Esophagus muscularis mucosa (tissue), 4 donors: ENCODE results near the gene RASL11A. TPM values are rescaled to one million over a fixed set of nuclear protein-coding genes. Genes with fewer than 3 reads are reported as not detected.
"Not testable (repeated sequence)": the region's sequence is repeated elsewhere in the genome, so short reads cannot be mapped to it uniquely, and the experiment has no call there.

Experiments used
- DNase-seq: peaks from one replicate; pipeline ENCODE4 v3.0.0-alpha.2; 2017; ENCODE audit errors: extremely low spot score
- H3K27ac ChIP-seq, 4 donors: fragments of 200-600 bp; sonication (generic); replicated peaks in 1 of 4; 1 replicate in 3 of 4; 2 replicates in 1 of 4; pipeline ENCODE4 v1.5.1; 2016 to 2019; ENCODE audit warnings: mild to moderate bottlenecking in 1 of 4
- H3K27me3 ChIP-seq, 4 donors: fragments of 200-600 bp; sonication (generic); one replicate each; pipeline versions ENCODE4 v1.5.1 to v1.6.0; 2016 to 2019
- H3K36me3 ChIP-seq, 4 donors: fragments of 200-600 bp; sonication (generic); one replicate each; pipeline ENCODE4 v1.5.1; 2016 to 2019
- H3K4me1 ChIP-seq, 4 donors: fragments of 200-600 bp; sonication (generic); one replicate each; pipeline ENCODE4 v1.5.1; 2016 to 2019
- H3K4me3 ChIP-seq, 4 donors: fragments of 200-600 bp; sonication (generic); 1 replicate in 2 of 4; 2 replicates in 2 of 4; pipeline ENCODE4 v1.5.1; 2016 to 2019; ENCODE audit warnings: mild to moderate bottlenecking in 4 of 4, moderate library complexity in 1 of 4
- H3K9me3 ChIP-seq, 4 donors: fragments of 200-600 bp; sonication (generic); 1 replicate in 3 of 4; 2 replicates in 1 of 4; pipeline ENCODE4 v1.5.1; 2016 to 2019
- CTCF ChIP-seq, 3 experiments: fragments of 200-600 bp in 2 of 3; fragments of 450-650 bp in 1 of 3; sonication (generic) in 2 of 3; IDR thresholded peaks; one replicate each; pipeline ENCODE4 v1.5.1; 2017 to 2019; ENCODE audit warnings: antibody characterized with exemption in 3 of 3, mild to moderate bottlenecking in 2 of 3, moderate library complexity in 1 of 3
- EP300 ChIP-seq: sonication (generic); formaldehyde crosslinking; IDR thresholded peaks from one replicate; pipeline ENCODE4 v1.6.1; 2017; ENCODE audit warnings: antibody characterized with exemption
- POLR2A ChIP-seq: fragments of 450-650 bp; IDR thresholded peaks from one replicate; pipeline ENCODE4 v1.6.1; 2017; ENCODE audit warnings: antibody characterized with exemption, moderate library complexity, mild to moderate bottlenecking, low read depth
- POLR2AphosphoS5 ChIP-seq, 2 donors: sonication (generic); formaldehyde crosslinking; IDR thresholded peaks; one replicate each; pipeline ENCODE4 v1.6.1; 2017; ENCODE audit warnings: antibody characterized with exemption in 2 of 2
- WGBS: methylation state at CpG from one replicate; pipeline ENCODE4 v1.1.5; 2018; 5-methylcytosine and 5-hydroxymethylcytosine counted together
- intact Hi-C: fragments of 100-400 bp; cut with DNase I; formaldehyde crosslinking; loops from one replicate; pipeline ENCODE4 v1.15.1; 2023
- total RNA-seq, 4 donors: library from RNA; depleted of rRNA; stranded (reverse); fragments of >200 nt; gene quantifications; one replicate each; pipeline versions ENCODE4 v1.1.0 to v1.2.1, GENCODE V29; 2016

Gene RASL11A
- total RNA-seq, 4 donors from 2014 or later: 11.2 to 98.9 (median 41.1) TPM

- Histone ChIP-seq H3K27ac (no peak overlapping the region), H3K27me3 (no peaks in the 10 kb centered on the region), H3K9me3 (no peaks in the 10 kb centered on the region), H3K4me3 (no peak overlapping the region), H3K36me3 (no peaks in the 10 kb centered on the region), H3K4me1 (no peaks in the 10 kb centered on the region)
- intact Hi-C loops: no loop called here
- TF ChIP-seq CTCF (IDR thresholded peaks at IDR 0.05) (no peak), POLR2A (no peak), POLR2AphosphoS5 (IDR thresholded peaks at IDR 0.05) (no peak), EP300 (no peak)
- DNase-seq: no peak
- WGBS: 56% methylated on average over 4 of the region's 4 CpGs
Observed at GRCh38 chr13:27293873-27294515, 23.4 kb downstream of the RASL11A start.

- Histone ChIP-seq H3K27ac (no peak overlapping the region), H3K36me3 (no peaks in the 10 kb centered on the region), H3K27me3 (no peaks in the 10 kb centered on the region), H3K4me3 (no peak overlapping the region), H3K9me3 (no peaks in the 10 kb centered on the region), H3K4me1 (no peaks in the 10 kb centered on the region)
- intact Hi-C loops: loop anchor here (5.0 kb wide), 1 partner anchor 42 kb away; no protein-coding TSS in a partner anchor
- TF ChIP-seq POLR2AphosphoS5 (IDR thresholded peaks at IDR 0.05) (no peak), POLR2A (no peak), EP300 (no peak), CTCF (IDR thresholded peaks at IDR 0.05) (no peak)
- no peak for DNase-seq
- WGBS: 76% methylated on average over 7 of the region's 7 CpGs
Observed at GRCh38 chr13:27295096-27295495, 24.5 kb downstream of the RASL11A start.

GRCh38 chr13:27295660-27296059, 25.0 kb downstream of the RASL11A start:
- no peak for DNase-seq
- TF ChIP-seq CTCF (IDR thresholded peaks at IDR 0.05): no peak
- no peak for TF ChIP-seq POLR2A
- no peak for TF ChIP-seq POLR2AphosphoS5 (IDR thresholded peaks at IDR 0.05)
- TF ChIP-seq EP300: no peak
- H3K4me3 ChIP-seq: no peak overlapping the region
- H3K9me3 ChIP-seq: no peaks in the 10 kb centered on the region
- H3K36me3 ChIP-seq: no peaks in the 10 kb centered on the region
- no peak overlapping the region for H3K27ac ChIP-seq
- H3K4me1 ChIP-seq: no peaks in the 10 kb centered on the region
- 85% methylated on average over 3 of the region's 4 CpGs for WGBS
- no peaks in the 10 kb centered on the region for H3K27me3 ChIP-seq
- intact Hi-C loops: loop anchor here (5.0 kb wide), 1 partner anchor 42 kb away; no protein-coding TSS in a partner anchor

- Histone ChIP-seq H3K4me1 (no peaks in the 10 kb centered on the region), H3K27ac (no peak overlapping the region), H3K9me3 (no peaks in the 10 kb centered on the region), H3K4me3 (no peak overlapping the region), H3K36me3 (no peaks in the 10 kb centered on the region), H3K27me3 (no peaks in the 10 kb centered on the region)
- TF ChIP-seq CTCF (IDR thresholded peaks at IDR 0.05) (no peak), POLR2AphosphoS5 (IDR thresholded peaks at IDR 0.05) (no peak), EP300 (no peak)
- intact Hi-C loops: loop anchor here (5.0 kb wide), 1 partner anchor 41 kb away; no protein-coding TSS in a partner anchor
- WGBS: 90% methylated on average over 8 of the region's 8 CpGs
- DNase-seq: no peak
Observed at GRCh38 chr13:27296496-27296895, 25.9 kb downstream of the RASL11A start.

- no peak for DNase-seq
- Histone ChIP-seq H3K9me3 (no peaks in the 10 kb centered on the region), H3K36me3 (no peaks in the 10 kb centered on the region), H3K4me3 (no peak overlapping the region), H3K27ac (no peak overlapping the region), H3K4me1 (no peaks in the 10 kb centered on the region), H3K27me3 (no peaks in the 10 kb centered on the region)
- 72% methylated on average over 5 of the region's 5 CpGs for WGBS
- intact Hi-C loops: loop anchor here (5.0 kb wide), 1 partner anchor 38 kb away; no protein-coding TSS in a partner anchor
- no peak for TF ChIP-seq POLR2AphosphoS5 (IDR thresholded peaks at IDR 0.05)
- TF ChIP-seq CTCF (IDR thresholded peaks at IDR 0.05): no peak
- TF ChIP-seq POLR2A: no peak
- TF ChIP-seq EP300: no peak
Observed at GRCh38 chr13:27298849-27299248, 28.2 kb downstream of the RASL11A start.

GRCh38 chr13:27300406-27300805, 29.8 kb downstream of the RASL11A start:
- 95% methylated on average over 5 of the region's 7 CpGs for WGBS
- intact Hi-C loops, H3K36me3 ChIP-seq: not testable (repeated sequence)

More at GRCh38 chr13:27300406-27300805, 29.8 kb downstream of the RASL11A start:
- not testable (repeated sequence) for H3K9me3 ChIP-seq, H3K4me1 ChIP-seq, H3K4me3 ChIP-seq, H3K27me3 ChIP-seq, H3K27ac ChIP-seq, DNase-seq
